ENCODE results near the gene COL5A1.
"Not testable (repeated sequence)": the region's sequence is repeated elsewhere in the genome, so short reads cannot be mapped to it uniquely, and the experiment has no call there.

COL5A1 gene

DNA sequence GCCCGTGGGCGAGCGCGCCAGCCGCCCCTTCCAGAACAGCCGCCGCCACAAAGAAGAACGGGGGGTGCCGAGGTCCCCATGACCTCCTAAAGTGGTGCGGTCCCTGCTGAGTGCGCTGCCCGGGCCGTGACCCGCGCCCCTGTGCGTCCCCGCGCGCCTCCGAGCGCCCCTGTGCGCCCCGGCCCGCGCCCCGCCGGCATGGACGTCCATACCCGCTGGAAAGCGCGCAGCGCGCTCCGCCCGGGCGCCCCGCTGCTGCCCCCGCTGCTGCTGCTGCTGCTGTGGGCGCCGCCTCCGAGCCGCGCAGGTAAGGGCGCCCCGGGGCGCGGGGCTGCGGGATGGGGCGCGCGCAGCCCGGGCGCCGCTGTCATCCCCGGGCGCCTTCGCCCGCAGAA, 384 bp downstream of the COL5A1 start:
- no peak for DNase-seq

DNA sequence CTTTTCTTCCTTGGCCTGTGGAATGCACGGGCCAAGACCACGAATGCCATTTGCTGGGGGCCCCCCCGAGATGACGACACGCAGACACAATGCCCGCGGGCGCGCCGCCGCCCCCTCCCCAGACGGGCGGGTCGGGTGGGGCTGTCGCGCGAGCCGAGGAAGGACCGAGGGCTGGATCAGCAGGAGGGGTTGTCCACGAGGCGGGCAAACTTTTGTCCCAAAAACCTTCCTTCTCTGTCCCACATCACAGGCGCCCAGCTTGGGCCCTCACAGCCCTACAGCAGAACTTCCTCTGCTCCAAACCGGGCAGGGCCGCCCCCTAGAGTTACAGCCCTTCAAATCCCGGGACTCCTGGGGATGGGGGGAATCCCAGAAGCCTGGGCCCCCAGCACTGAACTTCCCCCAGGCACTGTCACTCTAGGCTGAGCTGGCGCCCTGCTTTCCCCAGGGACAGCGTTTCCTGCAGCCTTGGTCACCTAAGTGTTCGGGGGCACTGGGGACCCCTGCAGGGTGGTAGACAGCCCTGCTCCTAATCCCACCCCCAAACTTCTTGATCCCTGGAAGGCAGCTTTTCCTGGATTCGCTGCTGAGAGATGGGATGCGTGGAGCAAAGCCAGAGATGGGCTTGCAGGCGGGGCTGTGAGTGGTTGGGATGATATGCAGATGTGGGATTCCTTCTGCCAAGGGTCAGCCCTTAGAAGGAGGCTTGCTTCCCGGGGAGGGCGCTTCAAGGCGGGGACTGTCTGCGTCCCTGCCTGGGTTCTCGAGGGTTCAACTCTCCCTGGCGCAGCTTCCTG, 980 bp downstream of the COL5A1 start:
- no peak for DNase-seq

DNA sequence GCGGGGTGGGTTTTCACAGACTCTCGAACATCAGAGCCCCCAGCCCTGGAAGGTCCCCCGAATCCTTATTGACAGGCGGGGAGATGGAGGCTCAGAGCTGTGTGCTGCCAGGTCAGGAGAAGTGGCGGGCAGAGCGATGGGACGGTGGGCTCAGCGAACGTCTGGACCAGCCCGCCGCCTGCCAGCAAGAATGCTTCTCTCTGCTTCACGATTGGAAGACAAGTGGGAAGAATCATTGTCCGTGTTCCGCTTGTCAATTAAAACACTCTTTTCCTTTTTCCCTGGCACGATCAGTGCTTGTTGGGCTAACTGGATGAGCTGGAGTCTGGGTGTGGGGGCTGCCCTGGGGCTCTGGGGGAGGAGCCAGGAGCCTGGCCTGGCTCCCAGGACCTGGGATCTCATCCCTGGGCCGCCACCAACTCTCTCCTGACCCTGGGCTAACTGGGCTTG, 1.6 kb downstream of the COL5A1 start:
- no peak for DNase-seq

DNA sequence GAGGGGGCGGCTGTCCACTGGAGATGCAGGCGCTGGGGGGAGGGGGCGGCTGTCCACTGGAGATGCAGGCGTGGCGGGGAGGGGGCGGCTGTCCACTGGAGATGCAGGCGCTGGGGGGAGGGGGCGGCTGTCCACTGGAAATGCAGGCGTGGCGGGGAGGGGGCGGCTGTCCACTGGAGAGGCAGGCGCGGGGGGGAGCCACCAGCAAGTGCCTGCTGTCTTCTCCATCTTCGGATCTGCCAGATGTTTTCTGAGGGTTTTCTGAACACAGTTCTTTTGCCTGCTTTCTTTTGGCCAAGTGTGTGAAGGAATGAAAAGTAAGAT, 2.8 kb downstream of the COL5A1 start:
- DNase-seq: not testable (repeated sequence)

DNA sequence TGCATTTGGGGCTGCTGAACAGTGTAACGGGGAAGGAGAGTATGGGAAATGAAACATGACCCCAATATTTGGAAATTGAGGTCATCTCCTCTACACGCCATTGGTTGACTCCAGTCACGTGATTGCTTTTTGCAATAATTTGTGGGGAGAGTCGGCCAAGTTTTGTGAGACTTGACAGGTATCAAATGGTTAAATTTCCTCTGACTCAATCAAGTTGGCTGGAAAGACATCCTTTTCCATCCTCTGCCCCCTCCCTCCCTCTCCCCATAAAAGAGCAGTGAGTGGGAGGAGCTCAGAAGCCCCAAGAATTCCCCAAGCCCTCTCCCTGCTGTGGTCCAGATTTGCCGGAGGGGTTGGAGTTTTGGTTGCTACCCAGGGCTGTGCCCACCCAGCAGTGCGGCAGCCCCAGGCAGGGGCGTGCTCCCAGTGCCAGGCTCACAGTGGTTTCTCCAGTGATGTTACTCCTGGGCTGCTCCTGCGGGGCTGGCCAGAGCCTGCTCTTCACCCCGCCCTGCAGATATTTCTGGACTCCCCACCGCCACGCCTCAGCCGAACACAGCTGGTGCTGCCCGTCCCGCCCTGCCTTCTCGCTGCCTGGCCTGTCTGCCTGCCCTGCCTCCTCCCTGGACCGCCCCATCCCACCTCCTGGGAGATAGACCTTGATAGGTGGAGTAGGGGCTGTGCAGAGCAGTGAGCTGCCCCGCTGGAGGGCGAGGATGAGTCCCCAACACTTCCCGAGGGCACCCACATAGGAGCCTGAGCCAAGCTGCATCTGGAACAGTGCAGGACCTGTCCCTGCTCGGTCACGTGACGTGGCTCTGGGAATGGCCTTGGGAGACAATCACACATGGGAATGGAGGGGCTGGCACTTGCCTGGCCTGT, 3.4 kb downstream of the COL5A1 start:
- DNase-seq: no peak

DNA sequence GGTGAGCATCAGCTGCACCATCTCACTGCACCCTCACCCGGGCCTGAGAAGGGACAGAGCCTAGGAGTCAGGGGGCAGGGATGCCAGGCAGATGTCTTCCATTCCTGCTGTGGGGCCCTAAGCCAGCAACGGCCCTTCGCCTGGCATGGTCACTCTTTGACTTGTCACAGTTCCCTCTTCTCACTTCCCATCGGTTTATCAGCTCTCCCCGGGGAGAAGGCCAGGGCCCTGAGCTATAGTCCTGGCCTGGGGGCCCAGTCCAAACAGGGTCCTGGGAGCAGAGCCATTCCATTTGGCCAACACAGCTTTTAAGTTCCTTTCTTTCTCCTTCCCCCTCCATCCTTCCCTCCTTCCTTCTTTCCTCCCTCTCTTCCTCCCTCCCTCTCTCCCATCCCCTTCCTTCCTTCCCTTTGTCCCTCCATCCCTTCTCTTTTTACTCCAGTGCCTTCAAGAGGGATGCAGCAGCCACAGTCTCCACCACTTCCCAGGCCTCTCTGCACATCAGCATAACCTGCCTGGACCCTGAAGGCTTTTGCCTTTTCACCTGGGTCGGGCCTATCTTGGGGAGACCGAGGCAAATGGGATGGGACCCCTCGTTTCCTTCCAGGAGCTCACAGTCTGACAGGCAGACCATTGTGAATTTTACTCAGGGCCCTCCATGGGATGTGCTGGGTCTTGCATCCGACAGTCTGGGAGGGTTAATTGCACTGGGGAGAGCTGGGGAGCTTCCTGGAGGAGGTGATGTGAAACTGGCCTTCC, 4.2 kb downstream of the COL5A1 start:
- no peak for DNase-seq

DNA sequence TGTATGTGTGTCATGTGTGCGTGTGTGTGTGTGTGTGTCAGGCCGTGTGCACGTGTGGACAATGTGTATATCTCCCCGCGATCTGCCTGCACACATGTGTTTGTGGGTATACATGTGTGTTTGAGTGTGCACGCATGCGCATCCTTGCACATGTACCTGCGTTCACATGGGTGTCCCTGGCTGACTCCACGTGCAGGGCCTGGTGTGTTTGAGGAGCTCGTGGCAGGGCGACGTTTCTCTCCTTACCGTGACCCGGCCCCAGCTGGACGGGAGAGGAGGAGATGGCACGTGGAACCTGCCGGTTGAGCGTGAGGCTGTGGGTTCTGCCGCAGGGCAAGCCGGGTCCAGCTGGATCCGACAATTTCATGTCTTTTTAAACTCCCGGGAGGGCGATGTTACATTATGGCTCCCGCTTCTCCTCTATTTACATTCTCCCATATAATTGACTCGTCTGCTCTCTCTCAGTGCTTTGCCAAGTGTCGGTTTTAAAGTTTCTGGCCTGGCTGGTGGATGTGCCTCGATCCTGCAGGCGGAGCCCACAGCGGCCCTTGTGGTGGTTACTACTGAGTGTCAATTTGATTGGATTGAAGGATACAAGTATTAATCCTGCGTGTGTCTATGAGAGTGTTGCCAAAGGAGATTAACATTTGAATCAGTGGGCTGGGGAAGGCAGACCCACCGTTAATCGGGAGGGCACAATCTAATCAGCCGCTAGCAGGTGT, 5.9 kb downstream of the COL5A1 start:
- DNase-seq: no peak

DNA sequence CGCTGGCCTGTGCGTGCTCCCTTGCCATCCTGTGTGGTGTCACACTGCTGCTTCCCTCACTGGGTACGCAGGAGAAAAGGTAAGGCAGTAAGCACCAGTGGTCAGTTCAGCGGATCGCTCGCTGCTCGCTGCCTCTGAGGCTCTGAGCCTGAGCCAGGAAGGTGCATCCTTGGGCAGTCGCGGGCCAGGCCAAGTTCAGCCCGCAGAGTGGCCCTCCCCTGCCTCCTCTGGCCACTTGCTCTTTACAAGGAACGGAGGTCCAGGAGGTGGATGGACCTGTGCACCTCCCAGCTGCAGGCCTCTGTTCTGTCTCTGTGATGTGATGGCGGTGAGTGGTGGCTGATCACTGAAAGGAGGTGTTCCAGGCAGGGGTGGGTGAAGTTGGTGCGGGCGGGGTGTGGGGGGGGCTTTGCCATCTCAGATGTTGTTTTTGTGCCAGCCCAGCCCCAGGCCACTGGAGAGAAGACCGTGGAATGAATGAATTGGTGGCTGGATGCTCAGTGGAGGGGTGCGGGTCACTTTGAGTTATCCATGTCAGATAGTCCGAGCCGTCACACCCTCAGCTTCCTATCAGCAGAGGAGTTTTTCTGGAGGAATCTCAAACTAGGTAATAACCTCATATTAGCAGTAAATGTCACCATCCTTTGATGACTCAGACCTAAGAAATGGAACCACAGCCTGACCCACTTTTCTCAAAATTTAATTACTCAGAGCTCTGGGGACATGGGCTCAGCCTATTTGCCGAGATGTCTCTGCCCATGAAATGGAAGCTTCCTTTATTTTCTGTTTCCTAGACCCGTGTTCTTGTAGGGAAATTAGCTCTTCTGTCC, 7.3 kb downstream of the COL5A1 start:
- DNase-seq: peak in 1 of 5 experiments; percentile 30

DNA sequence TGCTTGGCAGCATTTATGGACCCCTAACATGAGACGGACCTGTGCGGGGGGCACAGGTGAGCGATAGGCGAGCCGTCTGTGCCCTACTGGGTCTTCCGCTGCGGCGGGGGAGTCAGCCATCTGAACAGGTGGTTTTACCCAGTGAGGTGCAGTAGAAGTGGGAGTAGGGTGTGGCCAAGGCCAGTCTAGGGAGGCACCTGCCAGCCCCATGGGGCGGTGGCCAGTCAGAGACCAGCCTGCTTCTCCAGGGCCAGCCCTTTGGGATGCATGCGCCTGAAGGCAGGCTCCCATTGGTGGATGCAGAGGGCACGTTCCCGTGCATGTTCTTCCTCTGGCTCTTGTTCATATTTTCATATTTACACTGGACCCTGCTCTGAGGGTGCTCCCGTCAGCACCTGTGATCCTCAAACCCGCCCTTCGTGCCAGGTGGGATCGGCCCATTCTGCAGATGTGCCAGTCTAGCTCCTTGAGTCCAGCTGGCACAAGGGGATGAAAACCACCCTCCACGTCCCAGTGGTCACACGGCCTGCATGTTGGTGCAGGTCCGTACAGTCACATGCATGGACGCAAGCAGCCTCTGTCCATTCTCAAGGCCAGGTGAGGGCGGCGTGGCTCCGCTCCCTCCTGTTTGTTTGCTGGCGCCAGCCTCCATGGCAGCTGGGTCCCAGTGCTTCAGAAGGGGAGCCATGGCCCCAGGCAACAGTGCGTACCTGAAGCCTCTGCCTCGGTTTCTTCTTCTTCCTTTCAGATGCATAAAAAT, 9.0 kb downstream of the COL5A1 start:
- no peak for DNase-seq

DNA sequence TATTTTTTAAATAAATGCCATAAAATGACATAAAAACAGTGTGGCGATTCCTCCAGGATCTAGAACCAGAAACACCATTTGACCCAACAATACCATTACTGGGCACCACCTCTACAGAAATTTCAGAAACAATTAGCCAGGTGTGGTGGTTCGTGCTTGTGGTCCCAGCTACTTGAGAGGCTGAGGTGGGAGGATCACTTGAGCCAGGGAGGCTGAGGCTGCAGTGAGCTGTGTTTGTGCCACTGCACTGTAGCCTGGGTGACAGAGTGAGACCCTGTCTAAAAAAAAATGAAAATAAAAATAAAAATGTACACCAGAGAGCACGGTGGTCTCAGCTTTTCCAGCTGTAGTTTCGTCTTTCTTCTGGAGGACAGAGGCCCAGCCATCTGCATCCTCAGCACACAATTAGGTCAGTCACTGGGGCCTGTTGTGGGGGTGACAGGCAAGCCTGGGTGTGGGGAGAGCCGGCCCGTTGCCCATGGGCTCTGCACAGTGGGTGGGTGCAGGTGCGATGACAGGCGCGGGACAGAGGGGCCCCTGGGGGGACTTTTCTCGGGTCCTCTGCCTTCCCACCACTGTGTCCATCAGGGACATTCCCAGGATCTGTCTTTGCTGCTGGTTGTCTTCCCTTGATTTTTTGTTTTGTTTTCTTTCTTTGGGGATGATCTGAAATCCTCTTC, 9.8 kb downstream of the COL5A1 start:
- DNase-seq: no peak

DNA sequence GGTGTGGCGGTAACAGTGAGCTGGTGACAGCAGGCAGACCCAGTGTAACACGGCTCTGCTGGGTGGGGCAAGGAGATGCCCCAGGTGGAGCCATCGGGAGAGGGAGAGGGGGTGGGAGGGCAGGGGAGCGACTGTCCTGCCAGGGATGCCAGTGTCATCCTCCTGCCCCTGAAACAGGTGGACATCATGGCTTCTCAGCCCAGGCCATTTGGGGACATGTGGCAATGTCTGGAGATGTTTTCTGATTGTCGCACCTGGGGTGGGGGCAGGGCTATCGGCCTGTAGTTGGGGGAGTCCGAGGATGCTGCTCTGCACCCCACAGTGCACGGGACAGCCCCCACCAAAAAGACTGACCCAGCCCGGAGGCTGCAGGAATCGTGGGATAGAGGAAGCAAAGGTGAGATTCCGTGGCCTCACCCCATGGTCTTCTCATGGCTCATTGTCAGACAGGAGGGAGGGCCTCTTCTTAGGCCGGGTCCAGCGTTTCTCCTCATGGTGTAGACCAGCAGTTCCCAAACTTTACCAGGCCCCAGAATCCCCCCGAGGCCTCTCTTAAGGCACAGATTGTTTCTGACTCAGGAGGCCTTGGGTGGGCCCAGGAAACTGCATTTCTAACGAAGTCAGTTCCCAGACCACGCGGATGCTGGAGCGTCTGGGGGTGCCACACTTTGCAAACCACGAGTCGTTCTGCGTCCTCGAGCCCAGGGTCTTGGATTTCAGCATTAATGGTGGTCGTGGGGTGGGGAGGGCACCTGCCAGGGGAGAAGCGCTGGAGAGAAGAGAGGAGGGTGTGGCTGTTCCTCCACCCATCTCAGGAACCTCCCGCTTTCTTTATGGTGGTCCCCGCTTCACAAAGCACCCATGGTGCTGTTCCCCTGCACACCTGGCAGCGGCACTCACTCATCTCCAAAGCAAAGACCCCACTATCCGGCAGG, 11.0 kb downstream of the COL5A1 start:
- no peak for DNase-seq

DNA sequence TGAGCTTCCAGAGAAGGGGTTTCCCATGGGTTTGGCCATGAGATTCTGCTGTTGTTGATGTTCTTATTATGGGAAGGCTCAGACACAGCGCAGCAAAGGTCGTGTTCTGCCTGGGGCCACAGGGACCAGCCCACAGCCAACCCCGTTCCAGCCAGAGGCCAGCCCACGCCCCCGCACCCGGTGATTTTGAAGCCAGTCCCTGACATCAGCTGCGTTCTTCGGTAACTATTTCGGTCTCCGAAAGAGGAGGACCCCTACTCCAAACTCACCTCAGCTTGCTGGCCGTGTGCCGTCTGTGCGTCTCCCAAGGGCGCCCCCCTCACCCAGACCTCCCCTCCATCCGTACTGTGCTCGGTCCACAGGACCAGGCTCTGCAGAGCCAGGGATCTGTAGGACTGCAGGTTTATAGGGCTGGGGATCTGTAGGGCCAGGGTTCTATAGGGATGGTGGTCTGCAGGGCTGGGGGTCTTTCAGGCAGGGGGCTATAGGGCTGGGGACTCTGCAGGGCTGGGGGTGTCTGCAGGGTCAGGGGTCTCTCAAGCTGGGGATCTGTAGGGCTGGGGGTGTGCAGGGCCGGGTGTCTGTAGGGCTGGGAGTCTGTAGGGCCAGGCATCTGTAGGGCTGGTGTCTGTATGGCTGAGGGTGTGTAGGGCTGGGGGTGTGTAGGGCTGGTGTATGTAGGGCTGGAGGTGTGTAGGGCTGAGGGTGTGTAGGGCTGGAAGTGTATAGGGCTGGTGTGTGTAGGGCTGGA, 11.8 kb downstream of the COL5A1 start:
- DNase-seq: no peak

DNA sequence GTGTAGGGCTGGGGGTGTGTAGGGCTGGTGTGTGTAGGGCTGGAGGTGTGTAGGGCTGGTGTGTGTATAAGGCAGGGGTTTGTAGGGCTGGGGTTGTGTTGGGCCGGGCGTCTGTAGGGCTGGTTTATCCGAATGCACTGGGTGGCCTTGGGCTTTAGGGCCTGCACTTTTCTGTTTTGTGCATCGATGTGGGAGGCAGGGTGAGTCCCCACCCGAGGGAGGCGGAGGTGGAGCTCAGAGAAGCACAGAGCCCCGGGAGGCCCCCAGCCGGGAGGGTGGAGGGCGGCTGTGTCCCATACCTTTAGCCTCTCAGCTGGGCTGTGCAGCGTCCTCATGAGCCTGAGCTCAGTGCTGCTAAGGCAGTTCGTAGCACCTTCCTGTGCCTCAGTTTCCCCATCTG, 13.5 kb downstream of the COL5A1 start:
- DNase-seq: no peak

DNA sequence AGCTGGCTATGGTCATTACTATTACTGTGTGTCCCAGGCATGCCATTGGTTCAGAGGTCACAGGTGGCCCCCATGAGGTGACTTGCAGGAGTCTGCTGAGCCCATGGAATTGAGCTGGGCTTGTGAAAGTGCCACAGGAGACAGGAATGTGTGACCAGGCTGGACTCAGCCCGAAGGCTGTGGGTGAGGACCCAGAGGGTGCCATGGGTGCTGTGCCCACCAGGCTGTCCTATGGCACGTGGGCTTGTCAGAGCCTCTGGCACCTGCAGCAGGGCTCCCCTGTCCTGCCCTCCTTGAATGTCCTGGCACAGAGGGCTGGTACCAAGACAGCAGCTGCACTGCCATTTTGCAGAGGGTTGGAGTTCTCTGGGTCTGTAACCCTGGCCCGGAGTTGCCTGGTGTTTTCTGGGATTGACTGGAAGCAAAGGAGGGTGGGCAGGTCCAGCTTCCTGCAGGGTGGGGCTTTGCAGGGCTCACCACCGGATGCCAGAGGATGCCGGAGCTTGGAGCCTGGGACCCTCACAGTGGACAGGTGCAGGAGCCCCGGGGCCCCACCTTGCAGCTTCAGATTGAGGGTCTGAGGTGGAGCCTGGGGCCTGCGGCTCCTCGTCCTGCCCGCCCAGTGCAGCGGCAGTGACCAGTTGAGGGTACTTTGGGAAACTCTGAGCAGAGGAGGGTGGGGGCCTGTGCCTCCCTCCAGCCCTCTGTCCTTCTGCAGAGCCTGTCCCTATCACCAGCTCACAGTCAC, 14.2 kb downstream of the COL5A1 start:
- no peak for DNase-seq

DNA sequence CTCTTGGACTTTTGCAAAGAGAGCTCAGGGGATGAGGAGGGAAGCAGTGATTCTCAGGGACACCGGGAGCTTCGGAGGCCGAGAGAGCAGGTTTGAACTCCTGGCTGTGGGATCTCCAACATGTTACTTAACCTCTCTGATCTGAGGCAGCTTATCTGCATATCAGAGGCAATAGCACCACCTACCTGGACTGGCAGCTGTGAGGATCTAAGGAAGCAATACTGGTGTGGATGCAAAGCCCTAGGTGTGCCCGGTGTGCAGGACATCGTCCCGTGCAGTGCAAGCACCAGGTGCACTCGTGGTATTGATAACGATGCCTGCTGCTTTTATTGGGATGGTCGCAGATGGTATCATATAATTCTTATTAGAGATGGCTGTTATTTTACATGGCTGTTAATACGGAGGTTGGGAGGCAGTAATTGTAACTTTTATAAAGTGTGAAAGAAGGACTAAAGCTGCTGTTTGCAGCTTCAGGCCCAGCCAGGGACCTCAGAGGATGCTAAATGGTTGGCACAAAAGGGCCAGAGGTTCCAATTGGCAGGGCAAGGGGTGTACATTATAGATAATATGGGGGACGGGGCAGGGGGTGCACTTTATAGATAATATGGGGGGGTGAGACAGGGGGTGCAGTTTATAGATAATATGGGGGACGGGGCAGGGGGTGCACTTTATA, 14.9 kb downstream of the COL5A1 start:
- DNase-seq: no peak

DNA sequence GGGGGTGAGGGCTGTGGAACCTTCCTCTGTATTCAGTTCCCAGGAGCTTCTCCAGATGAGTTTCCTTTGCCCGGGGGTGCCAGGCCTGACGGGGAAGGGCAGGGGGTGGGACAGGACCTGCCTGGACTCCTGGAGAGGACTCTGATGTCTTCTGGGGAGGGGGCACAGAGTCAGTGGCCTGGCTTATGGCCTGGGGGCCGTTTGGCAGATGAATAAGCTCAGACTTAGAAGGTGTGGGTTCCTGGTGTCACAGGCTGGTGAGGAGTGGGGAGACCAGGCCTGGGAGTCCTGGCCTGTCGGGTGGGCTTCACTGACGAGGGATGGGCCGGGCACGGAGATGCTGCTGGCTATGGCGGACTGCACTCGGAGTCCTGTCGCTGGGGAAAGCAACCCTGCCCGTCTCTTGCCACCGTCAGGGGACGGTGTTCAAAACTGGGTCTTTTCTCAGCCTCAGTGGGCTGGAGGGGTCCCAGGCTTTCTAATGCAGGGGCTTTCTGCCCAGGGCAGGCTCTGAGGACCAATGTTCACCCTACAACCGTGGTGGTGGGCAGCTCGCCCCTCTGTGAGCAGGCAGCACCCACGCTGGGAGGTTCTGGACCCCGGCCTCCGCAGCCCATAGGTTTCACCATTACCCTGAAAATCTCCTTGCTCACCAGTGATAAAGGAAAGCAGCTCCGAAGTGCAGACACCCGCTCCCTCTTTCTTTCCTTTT, 16.2 kb downstream of the COL5A1 start:
- DNase-seq: no peak

Measured in T-helper 2 cell (primary cell).